Activated CD4-positive, alpha-beta memory T cell treated with anti-CD3 and anti-CD28 coated beads for 36 hours (primary cell): ENCODE results near the gene USP32. TPM values are rescaled to one million over a fixed set of nuclear protein-coding genes. Genes with fewer than 3 reads are reported as not detected.
A peak's percentile ranks its signal among the peaks of the same experiment; 100 is the strongest.
"Not testable (repeated sequence)": the region's sequence is repeated elsewhere in the genome, so short reads cannot be mapped to it uniquely, and the experiment has no call there.

Source experiments
- CTCF ChIA-PET: fragments of 350-600 bp; sonication (Branson Sonifier 250); formaldehyde crosslinking; loops from one replicate; lab custom pipeline; 2021; ENCODE audit warnings: antibody characterized with exemption, inconsistent platforms; lab: Charles Lee
- POLR2A ChIA-PET: fragments of 350-600 bp; sonication (Branson Sonifier 250); formaldehyde crosslinking; loops from one replicate; lab custom pipeline; 2021; ENCODE audit warnings: antibody characterized with exemption; lab: Charles Lee
- DNase-seq: peaks from one replicate; pipeline ENCODE4 v3.0.0-alpha.2; 2020
- H3K27ac Mint-ChIP-seq: one replicate; pipeline ENCODE4 v1.8.0; 2021; ENCODE audit warnings: mixed read lengths
- H3K27me3 Mint-ChIP-seq: one replicate; pipeline ENCODE4 v1.8.0; 2021; ENCODE audit warnings: mixed read lengths
- H3K36me3 Mint-ChIP-seq: one replicate; pipeline ENCODE4 v1.8.0; 2021; ENCODE audit warnings: mixed read lengths
- H3K4me1 Mint-ChIP-seq: one replicate; pipeline ENCODE4 v1.8.0; 2021; ENCODE audit warnings: low read depth, mixed read lengths
- H3K4me3 Mint-ChIP-seq: one replicate; pipeline ENCODE4 v1.8.0; 2021; ENCODE audit warnings: mild to moderate bottlenecking, mixed read lengths
- H3K9me3 Mint-ChIP-seq: one replicate; pipeline ENCODE4 v1.8.0; 2021; ENCODE audit warnings: mixed read lengths
- intact Hi-C: fragments of 100-400 bp; cut with micrococcal nuclease; formaldehyde crosslinking; loops from one replicate; pipeline ENCODE4 v1.15.1; 2023
- total RNA-seq, 2 experiments: library from RNA; stranded (reverse); gene quantifications; one replicate each; pipeline ENCODE4 v1.2.3, GENCODE V29; 2021

USP32 gene
- total RNA-seq, 2 experiments from 2014 or later, result 34.4 to 35.8 TPM

DNA sequence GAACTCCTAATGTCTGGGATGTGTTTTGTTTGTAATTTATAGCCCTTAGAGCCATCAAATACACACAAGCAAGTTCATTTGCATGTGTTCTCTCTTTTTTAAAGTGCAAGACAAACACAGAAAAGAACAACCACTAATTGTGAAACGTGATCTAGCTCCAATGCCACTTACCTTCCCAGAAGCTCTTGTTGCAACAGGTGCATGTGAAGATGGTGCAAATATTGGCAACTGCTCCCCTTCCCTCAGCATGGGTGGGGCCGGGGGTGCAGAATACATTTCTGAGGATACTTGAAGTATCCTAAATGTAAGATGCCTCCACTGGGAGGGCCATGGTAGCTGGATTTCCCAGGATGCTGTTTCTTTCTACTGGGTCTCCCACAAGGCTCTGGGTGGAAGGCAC is 213.8 kb downstream of the USP32 start:
- H3K9me3 Mint-ChIP-seq, POLR2A ChIA-PET, H3K27me3 Mint-ChIP-seq, DNase-seq, H3K27ac Mint-ChIP-seq, H3K4me3 Mint-ChIP-seq, CTCF ChIA-PET, H3K4me1 Mint-ChIP-seq, intact Hi-C loops: not testable (repeated sequence)
- peaks cover 17% of the 10 kb centered on the region for H3K36me3 Mint-ChIP-seq

DNA sequence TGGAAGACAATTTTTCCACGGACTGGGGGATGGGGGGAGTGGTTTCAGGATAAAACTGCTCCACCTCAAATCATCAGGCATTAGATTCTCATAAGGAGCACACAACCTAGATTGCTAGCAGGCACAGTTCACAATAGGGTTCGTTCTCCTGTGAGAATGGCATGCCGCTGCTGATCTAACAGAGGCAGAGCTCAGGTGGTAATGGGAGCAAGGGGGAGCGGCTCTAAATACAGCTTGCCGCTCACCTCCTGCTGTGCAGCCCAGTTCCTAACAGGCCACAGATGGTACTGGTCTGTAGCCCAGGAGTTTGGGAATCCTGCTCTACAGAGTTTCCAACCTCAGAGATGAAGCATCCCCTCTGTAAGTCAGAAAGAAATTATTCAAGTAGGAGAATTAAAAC is 215.2 kb downstream of the USP32 start:
- intact Hi-C loops, H3K4me3 Mint-ChIP-seq, DNase-seq, H3K27me3 Mint-ChIP-seq, POLR2A ChIA-PET, H3K4me1 Mint-ChIP-seq, H3K27ac Mint-ChIP-seq, CTCF ChIA-PET, H3K9me3 Mint-ChIP-seq: not testable (repeated sequence)
- peaks cover 13% of the 10 kb centered on the region for H3K36me3 Mint-ChIP-seq

DNA sequence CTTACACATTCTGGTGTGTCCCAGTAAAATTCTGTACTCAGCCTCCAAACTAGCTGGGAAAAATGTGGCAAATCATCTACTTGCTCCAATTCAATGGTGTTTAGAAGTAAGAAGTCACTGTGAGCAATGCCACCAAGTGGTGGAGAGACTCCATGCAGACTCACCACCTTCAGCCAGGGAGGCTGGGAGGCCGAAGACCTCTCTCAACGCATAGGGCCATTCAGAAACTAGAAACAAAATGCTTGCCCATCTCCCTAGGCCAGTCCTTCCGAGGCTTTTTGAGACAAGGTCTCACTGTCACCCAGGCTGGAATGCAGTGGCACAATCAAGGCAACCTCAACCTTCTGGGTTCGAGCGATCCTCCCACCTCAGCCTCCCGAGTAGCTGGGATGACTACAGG is 217.2 kb downstream of the USP32 start:
- H3K27ac Mint-ChIP-seq, H3K4me3 Mint-ChIP-seq, H3K36me3 Mint-ChIP-seq, CTCF ChIA-PET, DNase-seq, H3K9me3 Mint-ChIP-seq, H3K27me3 Mint-ChIP-seq: not testable (repeated sequence)
- POLR2A ChIA-PET, result interaction anchor here (0.6 kb wide), 1 partner anchor 19 kb away, joined by 4 read pairs; no protein-coding TSS in a partner anchor
- peaks cover 17% of the 10 kb centered on the region for H3K4me1 Mint-ChIP-seq
- intact Hi-C loops, result loop anchor here (1.0 kb wide), 1 partner anchor 31 kb away; no protein-coding TSS in a partner anchor

DNA sequence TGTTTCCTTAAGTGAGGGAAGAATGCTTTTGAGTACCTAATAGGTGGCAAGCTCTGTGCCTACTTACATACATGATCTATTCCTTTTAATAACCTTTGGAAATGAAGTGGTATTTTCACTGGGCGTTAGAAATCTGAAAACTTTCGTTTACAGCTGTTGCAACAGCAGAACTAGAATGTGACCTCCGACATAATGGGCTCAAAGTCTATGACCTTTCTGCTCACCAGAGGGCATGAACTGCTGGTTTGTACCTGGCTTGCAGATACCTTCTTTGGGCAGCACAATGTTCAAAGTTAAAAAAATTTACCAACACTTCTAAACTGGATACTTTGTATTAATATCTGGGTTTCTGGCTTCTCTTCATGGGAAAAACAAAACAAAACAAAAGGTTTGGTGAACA is 217.9 kb downstream of the USP32 start:
- POLR2A ChIA-PET, result no interaction called here

DNA sequence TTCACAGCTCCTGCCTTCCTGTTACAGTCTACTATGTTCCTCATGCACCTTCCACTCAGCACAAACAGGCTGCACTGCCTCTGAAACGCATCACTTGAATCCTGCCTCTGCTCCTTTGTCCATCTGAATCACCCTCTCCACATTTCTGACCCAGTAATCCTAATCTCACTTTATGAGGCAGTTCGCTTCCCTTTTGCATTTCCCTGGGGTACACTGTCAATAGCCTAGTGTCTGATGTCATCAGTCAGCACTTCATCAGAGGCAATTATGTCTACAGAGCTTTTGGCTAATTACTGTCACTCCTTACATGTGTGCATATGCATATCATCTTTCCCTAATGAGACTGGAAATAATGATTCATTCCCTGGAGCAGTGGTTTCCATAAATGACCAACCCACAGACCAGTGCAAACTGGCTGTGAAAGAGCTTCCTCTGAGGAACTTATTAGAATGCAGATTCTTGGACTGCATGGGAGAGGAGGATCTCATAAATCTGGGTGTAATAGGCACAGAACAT is 218.6 kb downstream of the USP32 start:
- ChIA-PET POLR2A (no interaction called here), CTCF (interaction anchor here (0.6 to 1.0 kb wide), 3 partner anchors 32 to 248 kb away, joined by 3 to 4 read pairs (median 3); no protein-coding TSS in a partner anchor)
- intact Hi-C loops, result no loop called here
- H3K4me3 Mint-ChIP-seq, result no peak overlapping the region
- H3K27ac Mint-ChIP-seq, result no peak overlapping the region
- DNase-seq, result no peak
- no peaks in the 10 kb centered on the region for H3K27me3 Mint-ChIP-seq
- H3K4me1 Mint-ChIP-seq, result peaks cover 19% of the 10 kb centered on the region
- H3K36me3 Mint-ChIP-seq, result no peaks in the 10 kb centered on the region
- H3K9me3 Mint-ChIP-seq, result no peaks in the 10 kb centered on the region

More for the DNA sequence above, 217.9 kb downstream of the USP32 start:
- no peaks in the 10 kb centered on the region for H3K9me3 Mint-ChIP-seq
- no peaks in the 10 kb centered on the region for H3K27me3 Mint-ChIP-seq
- H3K4me1 Mint-ChIP-seq, result peaks cover 19% of the 10 kb centered on the region
- H3K36me3 Mint-ChIP-seq, result no peaks in the 10 kb centered on the region
- CTCF ChIA-PET, result interaction anchor here (0.6 to 1.0 kb wide), 4 partner anchors 32 to 247 kb away, joined by 3 to 4 read pairs (median 3); no protein-coding TSS in a partner anchor
- H3K4me3 Mint-ChIP-seq, result no peak overlapping the region
- no peak for DNase-seq
- H3K27ac Mint-ChIP-seq, result no peak overlapping the region
- intact Hi-C loops, result loop anchor here (1.0 kb wide), 1 partner anchor 31 kb away; no protein-coding TSS in a partner anchor

DNA sequence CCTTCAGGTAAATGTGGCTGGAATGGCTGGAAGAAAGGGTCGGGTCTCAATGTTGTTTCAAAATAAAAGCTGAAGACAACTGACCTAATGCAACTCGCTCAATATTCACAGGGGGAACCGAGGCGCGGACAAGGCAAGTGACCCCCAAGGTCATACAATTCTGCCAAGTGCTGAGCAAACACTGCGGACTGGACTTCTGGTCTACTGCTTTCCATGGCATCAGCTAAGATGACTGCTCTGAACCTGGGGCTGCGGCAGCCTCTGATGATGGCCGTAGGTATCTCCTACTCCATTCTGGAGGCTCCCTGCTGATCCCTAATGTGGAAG is 220.2 kb downstream of the USP32 start:
- H3K27me3 Mint-ChIP-seq, result no peaks in the 10 kb centered on the region
- H3K9me3 Mint-ChIP-seq, result no peaks in the 10 kb centered on the region

DNA sequence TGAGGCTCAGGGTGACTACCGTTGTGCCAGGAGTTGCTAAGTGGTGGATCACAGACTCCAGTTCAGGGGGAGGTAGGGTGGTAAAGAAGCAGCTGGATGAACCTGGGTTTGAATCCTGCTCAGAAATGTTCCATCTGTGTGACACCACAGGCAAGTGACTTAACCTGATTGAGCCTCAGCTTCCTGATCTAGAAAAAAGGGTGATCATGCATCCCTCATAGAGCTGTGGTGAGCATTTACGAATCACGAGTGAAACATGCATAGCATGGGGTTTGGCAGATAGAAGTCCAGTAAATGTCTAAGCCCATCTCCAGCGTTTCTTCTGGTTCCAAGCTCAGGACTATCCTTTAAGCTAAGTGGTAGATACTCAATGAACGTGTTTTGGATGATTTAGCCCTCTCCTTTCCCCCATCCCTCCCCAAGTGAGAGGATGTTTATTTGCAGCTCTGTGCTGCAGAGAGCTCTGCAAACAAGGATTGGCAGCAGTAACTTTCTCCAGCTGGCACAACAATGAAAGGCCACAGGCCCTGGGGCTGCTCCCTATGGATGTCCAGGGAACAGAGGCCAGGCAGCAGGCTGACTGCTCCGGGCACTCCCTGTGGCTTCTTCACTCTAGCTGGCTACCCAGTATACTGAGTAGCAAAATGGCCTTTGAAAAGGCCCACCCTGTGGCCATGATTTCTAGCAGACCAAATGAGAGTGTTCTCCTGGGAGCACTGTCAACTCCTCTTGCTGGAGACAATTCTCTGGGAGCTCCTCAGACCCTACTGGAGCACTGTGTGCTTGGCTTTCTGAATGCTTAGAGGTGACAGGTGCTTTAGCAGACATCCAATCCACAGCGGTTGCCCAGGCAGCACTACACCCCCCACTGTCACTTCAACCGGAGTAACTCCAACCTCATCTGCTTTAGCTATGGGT is 220.8 kb downstream of the USP32 start:
- intact Hi-C loops, result loop anchor here (2.0 kb wide), 1 partner anchor 28 kb away; no protein-coding TSS in a partner anchor
- Mint-ChIP-seq H3K27me3 (no peaks in the 10 kb centered on the region), H3K27ac (peak overlapping the region; percentile 55), H3K36me3 (no peaks in the 10 kb centered on the region), H3K4me1 (peaks cover 22% of the 10 kb centered on the region), H3K4me3 (no peak overlapping the region), H3K9me3 (no peaks in the 10 kb centered on the region)
- ChIA-PET POLR2A (interaction anchor here (1.3 kb wide), 1 partner anchor 31 kb away, joined by 3 read pairs; no protein-coding TSS in a partner anchor), CTCF (interaction anchor here (1.7 to 1.9 kb wide), 2 partner anchors 28 to 134 kb away, joined by 5 to 6 read pairs; no protein-coding TSS in a partner anchor)
- DNase-seq, result no peak

More for the DNA sequence above, 220.2 kb downstream of the USP32 start:
- intact Hi-C loops, result loop anchor here (2.0 kb wide), 1 partner anchor 29 kb away; no protein-coding TSS in a partner anchor
- H3K27ac Mint-ChIP-seq, result no peak overlapping the region
- no peak overlapping the region for H3K4me3 Mint-ChIP-seq
- POLR2A ChIA-PET, result no interaction called here
- peaks cover 19% of the 10 kb centered on the region for H3K4me1 Mint-ChIP-seq
- DNase-seq, result no peak
- CTCF ChIA-PET, result interaction anchor here (1.7 to 1.9 kb wide), 2 partner anchors 29 to 135 kb away, joined by 5 to 6 read pairs; no protein-coding TSS in a partner anchor
- H3K36me3 Mint-ChIP-seq, result no peaks in the 10 kb centered on the region

DNA sequence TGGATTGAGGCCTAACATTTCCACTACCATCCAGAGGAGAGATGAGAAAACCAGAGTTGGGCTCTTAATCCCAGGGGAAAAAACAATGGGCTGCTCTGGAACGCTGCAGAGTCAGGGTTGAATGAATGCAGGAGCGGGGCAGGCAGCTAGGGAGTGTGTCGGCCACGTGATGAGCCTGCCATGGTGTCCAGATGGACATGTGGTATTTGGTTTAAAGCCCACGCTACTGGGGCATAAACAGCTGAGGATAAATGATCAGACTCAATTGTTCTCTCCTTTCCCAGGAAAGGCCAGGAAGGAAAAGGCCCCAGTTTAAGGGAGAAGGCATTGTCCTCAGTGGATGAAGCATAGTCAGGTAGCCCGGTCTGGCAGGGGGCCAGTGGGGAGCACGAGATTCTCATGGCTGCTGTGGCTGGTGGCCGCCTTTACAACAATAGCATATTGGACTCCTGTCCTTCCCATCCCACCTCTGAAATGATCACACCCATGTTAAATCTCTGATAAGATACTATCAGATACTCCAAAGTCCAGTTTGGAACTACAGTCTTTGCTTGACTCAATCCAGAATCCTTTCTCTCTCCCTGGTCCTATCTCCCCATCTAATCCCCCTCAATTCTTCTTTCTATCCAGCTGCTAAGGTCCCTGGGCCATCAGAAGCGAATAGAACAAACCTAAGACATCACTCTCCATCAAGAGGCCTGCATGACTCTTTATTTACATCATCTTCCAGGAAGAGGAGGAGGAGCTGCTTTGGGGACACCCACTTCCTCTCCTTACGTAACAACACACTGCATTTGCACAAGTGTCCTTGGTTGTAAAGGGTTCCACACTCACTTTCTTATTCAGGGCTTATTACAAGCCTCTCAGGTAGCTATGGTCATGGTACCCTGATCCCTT is 221.8 kb downstream of the USP32 start:
- ChIA-PET CTCF (interaction anchor here (1.7 to 1.9 kb wide), 2 partner anchors 27 to 133 kb away, joined by 5 to 6 read pairs; no protein-coding TSS in a partner anchor), POLR2A (interaction anchor here (1.3 kb wide), 1 partner anchor 30 kb away, joined by 3 read pairs; no protein-coding TSS in a partner anchor)
- peak; percentile 42 for DNase-seq
- intact Hi-C loops, result loop anchor here (2.0 kb wide), 1 partner anchor 27 kb away; no protein-coding TSS in a partner anchor
- Mint-ChIP-seq H3K27ac (peak overlapping the region; percentile 55), H3K27me3 (no peaks in the 10 kb centered on the region), H3K36me3 (no peaks in the 10 kb centered on the region), H3K4me1 (peaks cover 29% of the 10 kb centered on the region), H3K4me3 (no peak overlapping the region), H3K9me3 (no peaks in the 10 kb centered on the region)

DNA sequence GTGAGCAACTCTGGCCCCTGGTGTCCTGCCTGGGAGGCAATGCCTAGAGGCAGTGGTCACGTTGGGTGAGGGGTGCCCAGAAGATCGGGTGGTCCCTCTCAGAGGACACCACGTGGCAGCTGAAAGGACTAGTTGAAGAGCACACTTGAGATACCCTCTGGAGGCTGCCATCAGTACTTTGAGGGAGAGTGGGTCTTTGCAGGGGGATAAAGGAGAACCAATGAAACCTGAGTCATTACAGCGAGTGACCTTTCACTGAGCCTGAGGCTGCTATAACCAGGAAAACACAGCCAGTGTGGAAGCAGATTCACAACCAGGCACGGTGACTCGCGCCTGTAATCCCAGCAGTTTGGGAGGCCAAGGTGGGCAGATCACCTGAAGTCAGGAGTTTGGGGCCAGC is 223.3 kb downstream of the USP32 start:
- POLR2A ChIA-PET, result no interaction called here
- H3K27me3 Mint-ChIP-seq, result no peaks in the 10 kb centered on the region
- DNase-seq, result no peak
- no peak overlapping the region for H3K4me3 Mint-ChIP-seq
- H3K9me3 Mint-ChIP-seq, result no peaks in the 10 kb centered on the region
- intact Hi-C loops, result no loop called here
- H3K4me1 Mint-ChIP-seq, result peaks cover 29% of the 10 kb centered on the region
- no peaks in the 10 kb centered on the region for H3K36me3 Mint-ChIP-seq
- CTCF ChIA-PET, result no interaction called here
- no peak overlapping the region for H3K27ac Mint-ChIP-seq

DNA sequence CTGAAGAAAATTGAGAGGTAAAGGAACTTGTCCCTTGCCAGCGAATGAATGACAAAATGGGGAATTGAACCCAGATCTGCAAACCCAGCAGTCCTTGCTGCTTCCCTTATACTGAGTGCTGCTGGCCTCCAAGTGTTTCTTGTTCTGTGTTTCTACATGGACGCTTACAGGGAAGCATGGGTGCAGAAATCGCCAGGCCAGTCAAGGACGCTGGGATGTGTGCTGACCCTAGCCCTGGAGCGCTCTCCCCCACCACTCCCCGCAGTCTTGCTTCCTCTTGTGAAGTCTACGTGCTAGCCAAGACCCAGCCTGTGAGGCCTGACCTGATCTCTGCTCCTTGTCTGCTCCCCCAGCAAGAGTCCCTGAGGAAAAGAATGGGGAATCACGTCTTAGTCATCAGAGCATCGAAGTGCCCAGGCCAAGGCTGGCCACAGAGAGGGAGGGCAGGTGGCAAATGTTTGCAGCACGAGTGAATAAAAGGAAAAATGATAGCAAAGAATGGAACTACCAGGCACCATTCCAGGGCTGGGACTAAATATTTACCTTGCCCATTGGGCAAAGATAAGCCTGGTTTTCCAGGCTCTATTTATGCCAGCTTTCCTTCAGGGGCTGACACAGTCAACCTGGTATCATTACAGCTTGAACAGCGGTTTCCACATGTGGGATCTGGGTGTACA is 224.7 kb downstream of the USP32 start:
- intact Hi-C loops, result no loop called here
- POLR2A ChIA-PET, result no interaction called here
- no peak for DNase-seq
- peaks cover 25% of the 10 kb centered on the region for H3K4me1 Mint-ChIP-seq
- H3K27ac Mint-ChIP-seq, result no peak overlapping the region
- no peaks in the 10 kb centered on the region for H3K27me3 Mint-ChIP-seq
- H3K9me3 Mint-ChIP-seq, result no peaks in the 10 kb centered on the region
- no peak overlapping the region for H3K4me3 Mint-ChIP-seq
- no peaks in the 10 kb centered on the region for H3K36me3 Mint-ChIP-seq
- CTCF ChIA-PET, result no interaction called here

DNA sequence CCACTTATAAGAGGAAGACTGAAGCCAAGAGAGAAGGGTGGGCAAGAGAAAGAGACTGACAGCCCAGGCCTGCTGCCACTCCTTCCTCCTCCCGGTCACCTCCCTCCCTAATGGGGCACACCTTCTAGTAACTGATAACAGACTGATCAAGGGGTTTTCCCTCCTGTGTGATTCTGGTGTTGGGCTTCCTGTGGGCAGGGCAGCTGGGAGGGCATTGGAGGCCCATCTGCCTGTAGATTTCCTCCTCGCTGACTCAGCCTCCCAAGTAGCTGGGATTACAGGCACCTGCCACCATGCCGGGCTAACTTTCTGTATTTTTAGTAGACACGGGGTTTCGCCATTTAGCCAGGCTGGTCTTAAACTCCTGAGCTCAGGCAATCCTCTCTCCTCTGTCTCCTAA is 226.0 kb downstream of the USP32 start:
- peak; percentile 69 for DNase-seq
- intact Hi-C loops, result loop anchor here (1.0 kb wide), 1 partner anchor 15 kb away; no protein-coding TSS in a partner anchor
- Mint-ChIP-seq H3K4me3 (no peak overlapping the region), H3K27me3 (no peaks in the 10 kb centered on the region), H3K9me3 (no peaks in the 10 kb centered on the region), H3K36me3 (no peaks in the 10 kb centered on the region), H3K27ac (no peak overlapping the region), H3K4me1 (peaks cover 24% of the 10 kb centered on the region)
- CTCF ChIA-PET, result no interaction called here
- POLR2A ChIA-PET, result no interaction called here
